Smooth muscle cell (in vitro differentiated cells): Measurements from ENCODE around the gene DDR2. TPM values are rescaled to one million over a fixed set of nuclear protein-coding genes. Genes with fewer than 3 reads are reported as not detected.

Experiments used
- DNase-seq: peaks from one replicate; lab custom pipeline; 2025; ENCODE audit not compliant: unreplicated experiment; lab: John Stamatoyannopoulos, UW
- H2AFZ ChIP-seq: fragments of 200-600 bp; sonication (generic); 2 replicates; pipeline ENCODE4 v1.6.0; 2016; ENCODE audit warnings: antibody characterized with exemption, low read depth, mild to moderate bottlenecking
- H3F3A ChIP-seq: fragments of 200-600 bp; sonication (generic); 2 replicates; pipeline ENCODE4 v1.6.0; 2017; ENCODE audit warnings: antibody characterized with exemption, low read depth
- H3K27ac ChIP-seq: fragments of 200-600 bp; sonication (generic); 2 replicates; pipeline ENCODE4 v1.5.1; 2016; ENCODE audit warnings: low read depth, mild to moderate bottlenecking
- H3K27me3 ChIP-seq: fragments of 200-600 bp; sonication (generic); 2 replicates; pipeline ENCODE4 v1.6.1; 2016; ENCODE audit warnings: low read depth, mild to moderate bottlenecking
- H3K36me3 ChIP-seq: fragments of 200-600 bp; sonication (generic); 2 replicates; pipeline ENCODE4 v1.5.1; 2016; ENCODE audit warnings: low read depth
- H3K4me1 ChIP-seq: fragments of 200-600 bp; sonication (generic); 2 replicates; pipeline ENCODE4 v1.5.1; 2016; ENCODE audit warnings: low read depth
- H3K4me2 ChIP-seq: fragments of 200-600 bp; sonication (generic); 2 replicates; pipeline ENCODE4 v1.6.0; 2016; ENCODE audit warnings: mild to moderate bottlenecking
- H3K4me3 ChIP-seq: fragments of 200-600 bp; sonication (generic); 2 replicates; pipeline ENCODE4 v1.5.1; 2016; ENCODE audit warnings: mild to moderate bottlenecking
- H3K79me2 ChIP-seq: fragments of 200-600 bp; sonication (generic); 2 replicates; pipeline ENCODE4 v1.6.0; 2016; ENCODE audit warnings: low read depth, mild to moderate bottlenecking
- H3K9ac ChIP-seq: fragments of 200-600 bp; sonication (generic); 2 replicates; pipeline ENCODE4 v1.6.0; 2016; ENCODE audit warnings: low read depth
- H3K9me3 ChIP-seq: fragments of 200-600 bp; sonication (generic); replicated peaks from 2 replicates; pipeline ENCODE4 v1.5.1; 2016; ENCODE audit warnings: low read depth
- H4K20me1 ChIP-seq: fragments of 200-600 bp; sonication (generic); 2 replicates; pipeline ENCODE4 v1.6.0; 2016; ENCODE audit warnings: low read depth
- CTCF ChIP-seq: fragments of 200-600 bp; sonication (generic); IDR thresholded peaks from 2 replicates; pipeline ENCODE4 v1.5.1; 2017; ENCODE audit warnings: borderline replicate concordance, mild to moderate bottlenecking, antibody characterized with exemption; ENCODE audit not compliant: insufficient read depth, poor library complexity, severe bottlenecking
- WGBS: methylation state at CpG from one replicate; pipeline ENCODE4 v1.1.7; 2016; ENCODE audit warnings: low lambda C conversion rate; 5-methylcytosine and 5-hydroxymethylcytosine counted together
- polyA plus RNA-seq: library from polyadenylated mRNA; unstranded; fragments of >200 nt; fragmentation: Nextera tagmentation; extraction: Ambion mirVana; gene quantifications from 2 replicates; pipeline ENCODE4 v1.2.1, GENCODE V29; 2016
- total RNA-seq: library from RNA; depleted of rRNA; stranded (reverse); fragments of >200 nt; gene quantifications from 2 replicates; pipeline ENCODE4 v1.2.3, GENCODE V29; 2014

Gene DDR2
- total and polyA plus RNA-seq, 2 experiments from 2014 or later, result 13.3 to 24.5 TPM

GRCh38 chr1:162627662-162628296 is 4.5 kb upstream of the DDR2 start:
- peaks cover 24% of the 10 kb centered on the region for H3K4me1 ChIP-seq
- DNase-seq, result no peak
- no peak overlapping the region for H2AFZ ChIP-seq
- no peaks in the 10 kb centered on the region for H3K79me2 ChIP-seq
- H3K36me3 ChIP-seq, result no peaks in the 10 kb centered on the region
- H3K9me3 ChIP-seq, result no peaks in the 10 kb centered on the region
- H3K27me3 ChIP-seq, result peaks cover 9% of the 10 kb centered on the region
- H4K20me1 ChIP-seq, result no peaks in the 10 kb centered on the region
- peaks cover 21% of the 10 kb centered on the region for H3F3A ChIP-seq
- no peak overlapping the region for H3K4me2 ChIP-seq
- H3K4me3 ChIP-seq, result no peak overlapping the region
- peak; percentile 40 for TF ChIP-seq CTCF
- H3K27ac ChIP-seq, result no peak overlapping the region
- H3K9ac ChIP-seq, result no peak overlapping the region
- 65% methylated on average over 3 of the region's 3 CpGs for WGBS

- peak overlapping the region; percentile 90 for H3K4me2 ChIP-seq
- H3K9me3 ChIP-seq, result no peaks in the 10 kb centered on the region
- peak overlapping the region; percentile 94 for H3K27ac ChIP-seq
- TF ChIP-seq CTCF, result no peak
- H3K27me3 ChIP-seq, result peaks cover 5% of the 10 kb centered on the region
- no peak overlapping the region for H3K4me3 ChIP-seq
- H3K79me2 ChIP-seq, result peaks cover 9% of the 10 kb centered on the region
- H4K20me1 ChIP-seq, result peaks cover under 1% of the 10 kb centered on the region
- peaks cover 21% of the 10 kb centered on the region for H3F3A ChIP-seq
- DNase-seq, result no peak
- 95% methylated on average over 3 of the region's 3 CpGs for WGBS
- peaks cover 24% of the 10 kb centered on the region for H3K4me1 ChIP-seq
- no peak overlapping the region for H3K9ac ChIP-seq
- H2AFZ ChIP-seq, result no peak overlapping the region
- no peaks in the 10 kb centered on the region for H3K36me3 ChIP-seq
These were observed 3.1 kb upstream of the DDR2 start for GRCh38 chr1:162629077-162629627.

- 50% methylated on average over 2 of the region's 2 CpGs for WGBS
- Histone ChIP-seq H3K36me3 (no peaks in the 10 kb centered on the region), H3K4me3 (no peak overlapping the region), H4K20me1 (peaks cover 3% of the 10 kb centered on the region), H3K27ac (peak overlapping the region; percentile 94), H3K9ac (peak overlapping the region; percentile 37), H3K4me1 (peaks cover 24% of the 10 kb centered on the region), H3F3A (peaks cover 21% of the 10 kb centered on the region), H2AFZ (no peak overlapping the region), H3K79me2 (peaks cover 14% of the 10 kb centered on the region), H3K27me3 (peaks cover 2% of the 10 kb centered on the region), H3K9me3 (no peaks in the 10 kb centered on the region), H3K4me2 (peak overlapping the region; percentile 90)
- DNase-seq, result no peak
- TF ChIP-seq CTCF, result no peak
These were observed 2.6 kb upstream of the DDR2 start for GRCh38 chr1:162629651-162630050.
